GM18861 (cell line): ENCODE results near the gene ARHGEF18.
A peak's percentile ranks its signal among the peaks of the same experiment; 100 is the strongest.
"Not testable (repeated sequence)": the region's sequence is repeated elsewhere in the genome, so short reads cannot be mapped to it uniquely, and the experiment has no call there.

ENCODE experiments used
- ATAC-seq: cut with Tn5 transposase; IDR thresholded peaks from one replicate; pipeline ENCODE4 v1.9.1; 2021; ENCODE audit not compliant: unreplicated experiment

ARHGEF18 gene

GRCh38 chr19:7348587-7349230 lies at the start of gene ARHGEF18:
Gene ARHGEF18, plus strand, starts transcription at chr19:7348937. Its CDS starts 13,954 bp downstream, at chr19:7362891.
- ATAC-seq, result no peak

GRCh38 chr19:7301525-7301924 lies 47.2 kb upstream of the ARHGEF18 start:
- no peak for ATAC-seq

- ATAC-seq, result no peak
Measured at GRCh38 chr19:7303470-7303869, 45.3 kb upstream of the ARHGEF18 start.

GRCh38 chr19:7304200-7304599 lies 44.5 kb upstream of the ARHGEF18 start:
- ATAC-seq, result no peak

- ATAC-seq, result no peak
Measured at GRCh38 chr19:7307590-7308218, 41.0 kb upstream of the ARHGEF18 start.

- not testable (repeated sequence) for ATAC-seq
Measured at GRCh38 chr19:7308327-7308726, 40.4 kb upstream of the ARHGEF18 start.

- ATAC-seq, result no peak
Measured at GRCh38 chr19:7311911-7312310, 36.8 kb upstream of the ARHGEF18 start.

GRCh38 chr19:7312816-7313215 lies 35.9 kb upstream of the ARHGEF18 start:
- ATAC-seq, result no peak

GRCh38 chr19:7318176-7318575 lies 30.6 kb upstream of the ARHGEF18 start:
- ATAC-seq, result no peak

GRCh38 chr19:7326105-7326877 lies 22.4 kb upstream of the ARHGEF18 start:
- no peak for ATAC-seq

GRCh38 chr19:7327802-7328201 lies 20.9 kb upstream of the ARHGEF18 start:
- ATAC-seq, result no peak

GRCh38 chr19:7328647-7329046 lies 20.1 kb upstream of the ARHGEF18 start:
- no peak for ATAC-seq

GRCh38 chr19:7331446-7331845 lies 17.3 kb upstream of the ARHGEF18 start:
- ATAC-seq, result no peak

GRCh38 chr19:7333198-7334118 lies 15.3 kb upstream of the ARHGEF18 start:
- ATAC-seq, result no peak

GRCh38 chr19:7336321-7336973 lies 12.3 kb upstream of the ARHGEF18 start:
- no peak for ATAC-seq

- peak; percentile 63 for ATAC-seq
Measured at GRCh38 chr19:7337380-7338194, 11.2 kb upstream of the ARHGEF18 start.

- ATAC-seq, result no peak
Measured at GRCh38 chr19:7340959-7341837, 7.5 kb upstream of the ARHGEF18 start.

GRCh38 chr19:7342143-7342542 lies 6.6 kb upstream of the ARHGEF18 start:
- ATAC-seq, result no peak
